GM18498 (cell line): Measurements from ENCODE around the gene FURIN.
"Not testable (repeated sequence)": the region's sequence is repeated elsewhere in the genome, so short reads cannot be mapped to it uniquely, and the experiment has no call there.

Experiments
- ATAC-seq: cut with Tn5 transposase; IDR thresholded peaks from one replicate; pipeline ENCODE4 v1.9.1; 2021; ENCODE audit warnings: mild to moderate bottlenecking, moderate library complexity; ENCODE audit not compliant: unreplicated experiment

The FURIN gene

DNA sequence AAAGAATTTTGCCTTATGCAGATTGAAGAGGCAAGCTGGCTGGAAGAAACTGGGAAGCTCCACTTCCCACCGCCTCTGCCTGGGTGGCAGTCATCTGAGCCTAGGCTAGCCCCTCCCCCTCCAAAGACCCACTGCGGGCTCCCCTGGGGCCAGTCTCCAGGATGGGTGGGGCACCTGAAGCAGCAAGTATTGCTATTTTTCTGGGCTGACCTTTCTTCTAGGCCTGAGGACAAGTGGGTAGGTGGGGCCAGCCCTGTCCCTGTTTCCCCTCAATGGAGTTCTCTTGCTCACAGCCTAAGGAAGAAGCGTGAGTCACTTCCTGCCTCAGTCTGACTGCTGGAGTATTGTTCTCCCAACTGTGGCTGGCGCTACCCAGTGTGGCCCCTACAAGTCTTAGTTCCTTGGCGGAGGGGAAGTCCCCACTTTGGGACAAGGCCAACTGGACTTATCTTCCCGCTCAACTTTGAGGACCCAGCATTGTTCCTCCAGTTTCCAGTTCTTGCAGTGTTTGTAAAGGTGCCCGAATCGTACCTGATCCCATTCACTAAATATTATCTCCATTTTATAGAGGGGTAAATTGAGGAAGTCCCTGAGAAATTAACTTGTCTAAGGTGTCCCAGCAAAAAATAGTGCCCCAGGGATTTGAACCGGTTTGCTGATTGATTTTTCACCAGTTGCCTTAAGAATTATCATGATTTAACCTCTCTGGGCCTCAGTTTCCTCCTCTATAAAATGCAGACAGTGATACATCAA is 1.4 kb downstream of the FURIN start:
- ATAC-seq: no peak

- ATAC-seq: no peak
Measured at GRCh38 chr15:90870354-90871138, 2.2 kb downstream of the FURIN start.

GRCh38 chr15:90871139-90871715 is 2.8 kb downstream of the FURIN start:
- peak; percentile 35 for ATAC-seq

DNA sequence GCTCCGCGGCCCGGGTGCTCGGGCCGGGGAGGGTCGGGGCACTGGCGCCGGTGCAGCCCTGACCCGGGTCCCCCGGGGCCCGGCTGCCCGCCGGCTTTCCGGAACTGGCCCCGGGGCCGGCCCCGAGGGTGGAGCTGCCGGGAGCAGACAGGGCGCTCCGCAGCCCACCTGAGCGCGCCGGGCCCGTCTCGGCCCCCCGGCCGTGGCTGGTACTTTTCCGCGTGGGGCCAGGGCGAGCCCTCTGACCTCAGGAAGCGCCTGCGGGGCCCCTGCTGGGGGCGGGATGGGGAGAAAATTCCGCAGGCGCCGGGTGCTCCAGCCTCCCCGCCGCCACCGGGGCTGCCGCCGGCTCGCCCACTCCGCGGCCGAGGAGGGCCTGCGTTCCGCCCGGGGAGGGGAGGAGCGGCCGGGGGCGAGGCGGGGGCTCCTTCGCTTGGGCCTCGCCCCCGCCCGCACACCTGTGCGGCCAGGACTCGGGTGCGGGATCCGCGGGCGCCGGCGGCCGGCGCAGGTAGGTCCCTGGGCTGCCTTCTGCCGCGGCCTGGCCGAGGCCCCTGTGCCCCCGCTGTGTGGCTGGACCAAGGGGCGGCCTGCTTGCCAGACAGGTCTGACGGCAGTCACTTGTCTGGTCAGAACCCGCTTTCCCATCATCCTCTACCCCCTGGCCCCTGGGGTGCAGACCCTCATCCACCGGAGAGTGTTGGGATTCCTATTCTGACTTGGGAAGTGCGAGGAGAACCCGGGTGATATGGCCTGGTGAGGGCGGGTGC is 3.5 kb downstream of the FURIN start:
- ATAC-seq: peak; percentile 38

GRCh38 chr15:90872486-90873184 is 4.2 kb downstream of the FURIN start:
- ATAC-seq: no peak

GRCh38 chr15:90873488-90873997 is 5.2 kb downstream of the FURIN start:
- ATAC-seq: no peak

GRCh38 chr15:90873998-90874605 is 5.7 kb downstream of the FURIN start:
- ATAC-seq: no peak

GRCh38 chr15:90874986-90875385 is 6.6 kb downstream of the FURIN start:
- not testable (repeated sequence) for ATAC-seq

GRCh38 chr15:90875549-90875981 is 7.2 kb downstream of the FURIN start:
- no peak for ATAC-seq

DNA sequence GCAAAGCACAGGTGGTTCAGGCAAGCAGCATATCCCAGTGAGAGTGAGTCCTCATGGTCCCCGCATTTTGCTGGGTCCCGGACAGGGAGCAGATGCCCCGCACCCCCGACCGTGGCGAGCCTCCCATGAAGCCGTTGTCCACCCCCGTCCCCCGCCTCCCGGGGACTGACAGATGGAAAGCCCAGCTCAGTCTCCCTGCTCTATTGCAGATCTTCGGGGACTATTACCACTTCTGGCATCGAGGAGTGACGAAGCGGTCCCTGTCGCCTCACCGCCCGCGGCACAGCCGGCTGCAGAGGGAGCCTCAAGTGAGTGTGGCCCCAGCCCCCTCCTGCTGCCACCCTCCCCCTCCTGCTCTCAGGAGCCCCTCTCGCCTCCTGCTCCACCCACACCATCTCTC is 7.7 kb downstream of the FURIN start:
- ATAC-seq: no peak

- ATAC-seq: no peak
Measured at GRCh38 chr15:90876512-90877170, 8.3 kb downstream of the FURIN start.

DNA sequence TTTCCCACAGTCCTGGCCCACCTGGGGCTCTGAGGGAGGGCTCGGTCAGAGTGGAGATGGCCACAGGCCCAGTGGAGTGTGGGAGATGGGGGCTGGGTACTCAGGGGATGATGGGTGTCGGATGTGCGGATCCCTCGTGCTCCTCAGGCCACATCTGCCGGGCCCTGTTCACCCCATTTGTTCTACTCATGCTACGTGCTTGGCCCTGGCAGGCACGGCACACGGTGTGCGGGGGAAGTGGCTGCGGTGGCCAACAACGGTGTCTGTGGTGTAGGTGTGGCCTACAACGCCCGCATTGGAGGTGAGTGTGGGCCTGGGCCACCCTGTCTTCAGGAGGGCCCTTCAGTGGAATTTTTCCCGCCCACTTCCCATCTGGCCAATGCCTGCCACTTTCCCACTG is 8.9 kb downstream of the FURIN start:
- no peak for ATAC-seq

DNA sequence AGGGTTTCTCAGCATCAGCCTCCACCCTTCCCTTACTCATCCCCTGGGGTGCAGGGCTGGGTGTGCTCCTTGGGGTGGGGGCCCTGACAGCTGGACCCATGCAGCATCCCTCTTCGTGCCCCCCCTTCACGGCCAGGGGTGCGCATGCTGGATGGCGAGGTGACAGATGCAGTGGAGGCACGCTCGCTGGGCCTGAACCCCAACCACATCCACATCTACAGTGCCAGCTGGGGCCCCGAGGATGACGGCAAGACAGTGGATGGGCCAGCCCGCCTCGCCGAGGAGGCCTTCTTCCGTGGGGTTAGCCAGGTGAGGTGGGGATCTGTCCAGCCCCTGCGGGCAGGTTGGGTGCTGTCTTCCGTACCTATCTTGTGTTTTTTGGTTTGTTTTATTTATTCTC is 9.6 kb downstream of the FURIN start:
- no peak for ATAC-seq

DNA sequence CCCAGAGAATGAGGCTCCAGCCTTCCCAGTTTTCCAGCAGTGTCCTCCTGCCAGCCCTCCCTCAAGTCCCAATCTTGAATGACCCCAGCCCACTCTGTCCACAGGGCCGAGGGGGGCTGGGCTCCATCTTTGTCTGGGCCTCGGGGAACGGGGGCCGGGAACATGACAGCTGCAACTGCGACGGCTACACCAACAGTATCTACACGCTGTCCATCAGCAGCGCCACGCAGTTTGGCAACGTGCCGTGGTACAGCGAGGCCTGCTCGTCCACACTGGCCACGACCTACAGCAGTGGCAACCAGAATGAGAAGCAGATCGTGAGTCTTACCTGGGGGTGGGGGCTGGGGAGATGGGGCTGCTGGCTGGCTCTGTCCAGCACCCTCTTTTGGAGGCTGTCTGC is 10.3 kb downstream of the FURIN start:
- no peak for ATAC-seq

DNA sequence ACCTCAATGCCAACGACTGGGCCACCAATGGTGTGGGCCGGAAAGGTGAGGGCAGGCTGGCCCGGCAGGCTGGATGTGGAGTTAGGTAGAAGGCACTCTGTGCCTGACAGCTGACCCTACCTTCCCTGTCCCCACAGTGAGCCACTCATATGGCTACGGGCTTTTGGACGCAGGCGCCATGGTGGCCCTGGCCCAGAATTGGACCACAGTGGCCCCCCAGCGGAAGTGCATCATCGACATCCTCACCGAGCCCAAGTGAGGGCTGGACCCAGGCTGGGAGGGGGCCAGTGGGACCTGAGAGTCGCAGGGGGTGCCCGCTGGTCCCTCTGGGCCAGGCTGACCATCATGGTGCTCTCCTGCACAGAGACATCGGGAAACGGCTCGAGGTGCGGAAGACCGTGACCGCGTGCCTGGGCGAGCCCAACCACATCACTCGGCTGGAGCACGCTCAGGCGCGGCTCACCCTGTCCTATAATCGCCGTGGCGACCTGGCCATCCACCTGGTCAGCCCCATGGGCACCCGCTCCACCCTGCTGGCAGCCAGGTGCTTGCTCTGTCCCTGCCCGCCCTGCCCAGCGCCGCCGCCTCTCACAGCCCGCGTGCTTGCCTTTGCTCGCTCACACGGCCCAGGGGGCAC is 11.5 kb downstream of the FURIN start:
- no peak for ATAC-seq

GRCh38 chr15:90880381-90881145 is 12.2 kb downstream of the FURIN start:
- no peak for ATAC-seq

- no peak for ATAC-seq
Measured at GRCh38 chr15:90881181-90881977, 13.0 kb downstream of the FURIN start.
